Peyer's patch (tissue), 4 donors: ENCODE results near the gene CNTNAP2.

ENCODE experiments used
- CTCF ChIP-seq, 6 experiments: fragments of 450-650 bp in 4 of 6; fragments of 200-600 bp in 2 of 6; sonication (generic) in 1 of 6; IDR thresholded peaks; one replicate each; pipeline ENCODE4 v1.5.1; 2017 to 2019; ENCODE audit warnings: antibody characterized with exemption in 6 of 6, mild to moderate bottlenecking in 3 of 6, moderate library complexity in 1 of 6
- POLR2A ChIP-seq, 2 donors: fragments of 450-650 bp; IDR thresholded peaks; one replicate each; pipeline ENCODE4 v1.5.1; 2017; ENCODE audit warnings: antibody characterized with exemption in 2 of 2, mild to moderate bottlenecking in 2 of 2, moderate library complexity in 2 of 2

- TF ChIP-seq CTCF (IDR thresholded peaks at IDR 0.05): no peak
- TF ChIP-seq POLR2A (IDR thresholded peaks at IDR 0.05): no peak
Measured at GRCh38 chr7:146652176-146652575, 535.6 kb downstream of the CNTNAP2 start.
